Measurements from ENCODE around the gene NOPCHAP1.

The NOPCHAP1 gene

GRCh38 chr12:105020241-105020962 lies 34.3 kb downstream of the NOPCHAP1 start:
- no peak for DNase-seq (ENCODE audit: low read depth in 3 of 3)

GRCh38 chr12:105024928-105025327 lies 38.8 kb downstream of the NOPCHAP1 start:
- no peak for DNase-seq (ENCODE audit: low read depth in 3 of 3)

- DNase-seq (ENCODE audit: low read depth in 3 of 3), result no peak
Measured at GRCh38 chr12:105025890-105026289, 39.8 kb downstream of the NOPCHAP1 start.

- DNase-seq (ENCODE audit: low read depth in 3 of 3), result no peak
Measured at GRCh38 chr12:105026411-105026810, 40.3 kb downstream of the NOPCHAP1 start.

GRCh38 chr12:105030820-105031807 lies 45.0 kb downstream of the NOPCHAP1 start:
- DNase-seq (ENCODE audit: low read depth in 3 of 3), result no peak

GRCh38 chr12:105032703-105033357 lies 46.7 kb downstream of the NOPCHAP1 start:
- DNase-seq (ENCODE audit: low read depth in 3 of 3), result no peak

- no peak for DNase-seq (ENCODE audit: low read depth in 3 of 3)
Measured at GRCh38 chr12:105033851-105034250, 47.7 kb downstream of the NOPCHAP1 start.
